Sigmoid colon (tissue), 7 donors: ENCODE data around the gene HSF4. TPM values are rescaled to one million over a fixed set of nuclear protein-coding genes. Genes with fewer than 3 reads are reported as not detected.

Experiments
- DNase-seq: peaks from one replicate; pipeline ENCODE4 v3.0.0-alpha.2; 2019
- H3K27ac ChIP-seq, 4 donors: fragments of 200-600 bp; sonication (generic); one replicate each; pipeline ENCODE4 v1.5.1; 2016 to 2019; ENCODE audit warnings: mild to moderate bottlenecking in 1 of 4
- H3K27me3 ChIP-seq, 3 donors: fragments of 200-600 bp; sonication (generic); one replicate each; pipeline ENCODE4 v1.5.1; 2019; ENCODE audit warnings: mild to moderate bottlenecking in 1 of 3
- H3K36me3 ChIP-seq, 4 donors: fragments of 200-600 bp; sonication (generic); one replicate each; pipeline ENCODE4 v1.5.1; 2016 to 2019
- H3K4me1 ChIP-seq, 4 donors: fragments of 200-600 bp; sonication (generic); one replicate each; pipeline ENCODE4 v1.5.1; 2017 to 2019
- H3K4me3 ChIP-seq, 4 donors: fragments of 200-600 bp; sonication (generic); one replicate each; pipeline ENCODE4 v1.5.1; 2017 to 2019; ENCODE audit warnings: mild to moderate bottlenecking in 2 of 4, moderate library complexity in 1 of 4
- H3K9me3 ChIP-seq, 4 donors: fragments of 200-600 bp in 3 of 4; sonication (generic) in 3 of 4; one replicate each; pipeline versions ENCODE4 v1.5.1 to v1.6.1; 2013 to 2019
- CTCF ChIP-seq, 4 experiments: fragments of 450-650 bp in 3 of 4; fragments of 200-600 bp in 1 of 4; IDR thresholded peaks; one replicate each; pipeline ENCODE4 v1.5.1; 2016 to 2019; ENCODE audit warnings: antibody characterized with exemption in 4 of 4, mild to moderate bottlenecking in 3 of 4, moderate library complexity in 2 of 4
- EP300 ChIP-seq, 4 donors: sonication (generic); formaldehyde crosslinking; IDR thresholded peaks; one replicate each; pipeline ENCODE4 v1.6.1; 2017; ENCODE audit warnings: antibody characterized with exemption in 4 of 4
- POLR2A ChIP-seq, 2 donors: fragments of 450-650 bp; IDR thresholded peaks; one replicate each; pipeline ENCODE4 v1.6.1; 2016; ENCODE audit warnings: antibody characterized with exemption in 2 of 2, mild to moderate bottlenecking in 2 of 2, moderate library complexity in 2 of 2
- POLR2AphosphoS5 ChIP-seq, 4 donors: sonication (generic); formaldehyde crosslinking; IDR thresholded peaks; one replicate each; pipeline ENCODE4 v1.6.1; 2017; ENCODE audit warnings: antibody characterized with exemption in 4 of 4
- WGBS, 2 donors: extraction: QIAGEN DNeasy Blood & Tissue Kit; methylation state at CpG; one replicate each; pipeline ENCODE4 v1.1.7; 2013; 5-methylcytosine and 5-hydroxymethylcytosine counted together
- intact Hi-C: fragments of 100-400 bp; cut with DNase I; formaldehyde crosslinking; loops from one replicate; pipeline ENCODE4 v1.15.1; 2023
- polyA plus RNA-seq, 3 donors: library from polyadenylated mRNA; stranded (reverse); fragments of 200-250 nt; gene quantifications; one replicate each; pipeline ENCODE4 v1.2.3, GENCODE V29; 2013
- total RNA-seq, 4 donors: library from RNA; depleted of rRNA; stranded (reverse); fragments of >200 nt; gene quantifications; one replicate each; pipeline ENCODE4 v1.1.0, GENCODE V29; 2016
- donor health status: healthy with polysubstance abuse.
- donor health status: Bipolar disorder and iron deficiency.
- donor health status: healthy.

Gene HSF4
- total and polyA plus RNA-seq, 7 donors, result 1.2 to 109 (median 21.2) TPM

DNA sequence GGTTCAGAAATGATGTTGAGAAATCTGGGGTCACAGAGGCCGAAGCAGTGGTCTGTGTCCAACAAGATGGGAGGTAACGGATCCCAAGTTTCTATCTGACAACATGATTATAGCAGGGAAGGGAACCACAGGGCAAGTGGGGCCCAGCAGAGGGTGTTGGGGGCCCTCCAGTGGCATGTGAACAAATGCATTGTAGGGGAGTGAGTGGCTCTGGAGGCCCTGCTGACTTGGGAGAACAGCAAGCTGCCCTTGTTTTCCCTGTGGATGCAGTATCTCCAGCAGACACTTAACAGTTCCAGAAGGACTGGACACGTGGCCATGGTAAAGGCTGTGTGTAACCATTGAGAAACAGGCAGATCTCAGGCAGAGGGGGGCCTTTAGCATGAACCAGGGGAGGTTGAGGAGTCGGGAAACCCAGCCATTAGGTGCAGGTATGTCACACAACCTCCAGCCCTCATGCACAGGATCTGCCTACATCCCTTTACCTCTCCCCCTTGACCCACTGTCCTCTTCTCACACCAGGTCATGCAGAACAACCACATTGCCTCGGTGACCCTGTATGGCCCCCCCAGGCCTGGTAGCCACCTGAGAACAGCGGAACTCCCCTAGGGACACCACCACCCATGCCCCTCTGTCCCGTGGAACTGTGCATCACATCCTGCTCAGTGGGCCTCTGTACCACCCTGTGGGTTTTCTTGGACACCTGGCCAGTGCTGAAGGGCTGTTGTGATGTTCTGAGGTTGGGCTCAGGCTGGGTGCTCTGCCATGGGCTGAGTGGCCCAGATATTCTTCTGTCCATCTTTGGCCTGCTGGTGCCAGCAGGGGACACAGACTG lies 17.8 kb upstream of the HSF4 start:
- no peaks in the 10 kb centered on the region for H3K9me3 ChIP-seq
- intact Hi-C loops, result no loop called here
- no peak for DNase-seq
- no peak overlapping the region for H3K4me3 ChIP-seq
- peaks cover 0 to 15% (median 14%) of the 10 kb centered on the region in 3 donors for H3K27me3 ChIP-seq
- TF ChIP-seq CTCF (IDR thresholded peaks at IDR 0.05) (no peak), POLR2AphosphoS5 (IDR thresholded peaks at IDR 0.05) (no peak), EP300 (IDR thresholded peaks at IDR 0.05) (no peak), POLR2A (IDR thresholded peaks at IDR 0.05) (no peak)
- no peak overlapping the region for H3K27ac ChIP-seq
- WGBS, 2 donors, result 88 to 90% methylated on average over 7 of the region's 7 CpGs
- H3K36me3 ChIP-seq, result peaks cover 25 to 73% (median 47%) of the 10 kb centered on the region in 4 donors
- H3K4me1 ChIP-seq, result peaks cover 0 to 25% (median 21%) of the 10 kb centered on the region in 4 donors

DNA sequence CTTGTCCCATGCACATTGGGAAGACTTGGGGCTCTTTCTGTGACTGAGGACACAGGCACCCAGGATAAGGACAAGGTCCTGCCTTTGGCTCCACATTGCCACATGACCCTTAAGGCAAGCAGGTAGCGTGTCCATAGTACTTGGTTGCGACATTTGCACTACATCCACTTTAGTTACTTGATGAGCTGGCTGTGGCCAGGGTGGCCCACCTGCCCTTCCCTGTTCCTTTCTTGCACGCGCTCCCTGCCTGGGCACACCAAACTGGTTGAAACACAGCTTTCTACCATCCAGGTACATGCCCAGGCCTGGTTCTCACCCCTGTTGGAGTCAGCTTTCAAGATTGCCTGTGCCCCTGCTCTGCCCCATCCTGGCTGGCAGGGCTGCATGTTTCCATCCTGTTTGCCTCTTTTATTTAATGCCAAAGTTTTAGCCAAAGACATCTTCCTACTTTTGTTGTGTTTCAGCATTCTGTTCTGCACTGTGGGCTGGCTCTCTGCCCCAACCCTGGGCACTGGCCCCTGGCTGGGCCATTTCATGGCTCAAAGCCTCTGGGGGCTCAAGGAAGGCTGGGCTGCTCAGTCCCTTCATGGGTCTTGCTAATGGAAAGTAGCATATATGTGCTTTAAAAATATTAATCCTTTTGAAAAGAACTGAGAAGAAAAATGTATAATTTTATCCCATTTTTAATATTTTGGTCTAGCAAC lies 17.0 kb upstream of the HSF4 start:
- H3K9me3 ChIP-seq, result no peaks in the 10 kb centered on the region
- H3K4me1 ChIP-seq, result peaks cover 0 to 25% (median 21%) of the 10 kb centered on the region in 4 donors
- TF ChIP-seq POLR2AphosphoS5 (IDR thresholded peaks at IDR 0.05) (no peak), EP300 (IDR thresholded peaks at IDR 0.05) (no peak), CTCF (IDR thresholded peaks at IDR 0.05) (no peak), POLR2A (IDR thresholded peaks at IDR 0.05) (no peak)
- H3K27ac ChIP-seq, result no peak overlapping the region
- DNase-seq, result no peak
- 97 to 98% methylated on average over 4 of the region's 4 CpGs for WGBS, 2 donors
- H3K36me3 ChIP-seq, result peaks cover 19 to 65% (median 38%) of the 10 kb centered on the region in 4 donors
- H3K4me3 ChIP-seq, result no peak overlapping the region
- peaks cover 0 to 15% (median 14%) of the 10 kb centered on the region in 3 donors for H3K27me3 ChIP-seq
- intact Hi-C loops, result no loop called here

GRCh38 chr16:67148221-67148620 lies 16.3 kb upstream of the HSF4 start:
- H3K27ac ChIP-seq, result no peak overlapping the region
- DNase-seq, result no peak
- peaks cover 0 to 15% (median 14%) of the 10 kb centered on the region in 3 donors for H3K27me3 ChIP-seq
- TF ChIP-seq CTCF (IDR thresholded peaks at IDR 0.05), result no peak
- TF ChIP-seq POLR2AphosphoS5 (IDR thresholded peaks at IDR 0.05), result no peak
- no peak for TF ChIP-seq EP300 (IDR thresholded peaks at IDR 0.05)
- H3K4me3 ChIP-seq, result no peak overlapping the region
- WGBS, 2 donors, result 92 to 97% methylated on average over 2 of the region's 2 CpGs
- peaks cover 19 to 58% (median 35%) of the 10 kb centered on the region in 4 donors for H3K36me3 ChIP-seq
- intact Hi-C loops, result no loop called here
- peaks cover 0 to 25% (median 21%) of the 10 kb centered on the region in 4 donors for H3K4me1 ChIP-seq
- H3K9me3 ChIP-seq, result no peaks in the 10 kb centered on the region

- WGBS, 2 donors, result 92 to 93% methylated on average over 11 of the region's 11 CpGs
- Histone ChIP-seq H3K36me3 (peaks cover 19 to 53% (median 29%) of the 10 kb centered on the region in 4 donors), H3K4me1 (peaks cover 0 to 25% (median 21%) of the 10 kb centered on the region in 4 donors), H3K4me3 (no peak overlapping the region), H3K27me3 (peaks cover 0 to 15% (median 14%) of the 10 kb centered on the region in 3 donors), H3K9me3 (no peaks in the 10 kb centered on the region), H3K27ac (no peak overlapping the region)
- no peak for TF ChIP-seq POLR2AphosphoS5 (IDR thresholded peaks at IDR 0.05)
- TF ChIP-seq POLR2A (IDR thresholded peaks at IDR 0.05), result no peak
- TF ChIP-seq CTCF (IDR thresholded peaks at IDR 0.05), result no peak
- TF ChIP-seq EP300 (IDR thresholded peaks at IDR 0.05), result no peak
- no peak for DNase-seq
- intact Hi-C loops, result no loop called here
Observed at GRCh38 chr16:67148656-67149275, 15.8 kb upstream of the HSF4 start.
